SK-N-SH (cell line): ENCODE results near the gene GPR39. TPM values are rescaled to one million over a fixed set of nuclear protein-coding genes. Genes with fewer than 3 reads are reported as not detected.

Experiments
- CTCF ChIA-PET: fragments of 300-600, 350-600 bp; formaldehyde crosslinking; extraction: SDS; loops from one replicate; lab custom pipeline; 2021; lab: Yijun Ruan, JAX
- POLR2A ChIA-PET: fragments of 350-600 bp; sonication (Branson Sonifier 250); formaldehyde crosslinking; extraction: SDS; loops from one replicate; lab custom pipeline; 2020; ENCODE audit warnings: antibody characterized with exemption, inconsistent platforms; lab: Yijun Ruan, JAX
- DNase-seq: peaks from one replicate; pipeline ENCODE4 v3.0.0; 2012
- H2AFZ ChIP-seq: fragments of 200-600 bp; sonication (generic); 2 replicates; pipeline ENCODE4 v1.8.1; 2016; ENCODE audit warnings: antibody characterized with exemption, mild to moderate bottlenecking, low read depth
- H3F3A ChIP-seq: fragments of 200-600 bp; sonication (generic); replicated peaks from 2 replicates; pipeline ENCODE3; 2016; ENCODE audit warnings: antibody characterized with exemption, mild to moderate bottlenecking; ENCODE audit not compliant: insufficient read depth
- H3K27ac ChIP-seq, 2 experiments: fragments of 200-500 bp in 1 of 2; fragments of 200-600 bp in 1 of 2; sonication (Bioruptor generic) in 1 of 2; sonication (generic), shearing (Covaris generic) in 1 of 2; 2 replicates each; pipeline versions ENCODE4 v1.5.1 to v1.6.1; 2014 to 2016; ENCODE audit warnings: low read depth in 2 of 2, inconsistent platforms in 1 of 2, low read length in 1 of 2, mild to moderate bottlenecking in 1 of 2, mixed read lengths in 1 of 2
- H3K27me3 ChIP-seq: fragments of 200-600 bp; sonication (generic), shearing (Covaris generic); 2 replicates; pipeline ENCODE4 v1.6.1; 2016; ENCODE audit warnings: mixed run types; ENCODE audit not compliant: insufficient read depth
- H3K36me3 ChIP-seq, 2 experiments: fragments of 200-500 bp in 1 of 2; fragments of 200-600 bp in 1 of 2; sonication (Bioruptor generic) in 1 of 2; sonication (generic) in 1 of 2; replicated peaks in 1 of 2; 2 replicates each; pipeline versions ENCODE3 to v1.5.1; 2014 to 2016; ENCODE audit warnings: low read length in 1 of 2, mild to moderate bottlenecking in 1 of 2; ENCODE audit not compliant: insufficient read depth in 2 of 2, control insufficient read depth in 1 of 2
- H3K4me1 ChIP-seq, 2 experiments: fragments of 200-500 bp in 1 of 2; fragments of 200-600 bp in 1 of 2; sonication (Bioruptor generic) in 1 of 2; sonication (generic), shearing (Covaris generic) in 1 of 2; 2 replicates each; pipeline versions ENCODE4 v1.5.1 to v1.6.1; 2014 to 2016; ENCODE audit warnings: low read depth in 1 of 2, low read length in 1 of 2, mixed run types in 1 of 2; ENCODE audit not compliant: insufficient read depth in 2 of 2, control insufficient read depth in 1 of 2
- H3K4me2 ChIP-seq: fragments of 200-600 bp; sonication (generic), shearing (Covaris generic); 2 replicates; pipeline ENCODE4 v1.6.1; 2017; ENCODE audit warnings: mixed run types
- H3K4me3 ChIP-seq, 2 experiments: fragments of 200-500 bp in 1 of 2; fragments of 200-600 bp in 1 of 2; sonication (Bioruptor generic) in 1 of 2; sonication (generic), shearing (Covaris generic) in 1 of 2; 2 replicates each; pipeline versions ENCODE4 v1.5.1 to v1.8.1; 2014 to 2016; ENCODE audit warnings: low read depth in 2 of 2, inconsistent platforms in 1 of 2, low read length in 1 of 2, mild to moderate bottlenecking in 1 of 2, mixed read lengths in 1 of 2, moderate library complexity in 1 of 2
- H3K79me2 ChIP-seq: fragments of 200-600 bp; sonication (generic); 2 replicates; pipeline ENCODE4 v1.8.1; 2017; ENCODE audit warnings: mild to moderate bottlenecking; ENCODE audit not compliant: insufficient read depth
- H3K9ac ChIP-seq: fragments of 200-600 bp; sonication (generic); 2 replicates; pipeline ENCODE4 v1.6.1; 2017; ENCODE audit warnings: mixed run types
- H3K9me2 ChIP-seq: fragments of 200-600 bp; sonication (generic); 2 replicates; pipeline ENCODE4 v1.6.1; 2017; ENCODE audit warnings: mixed run types
- H3K9me3 ChIP-seq: fragments of 200-600 bp; sonication (generic); 2 replicates; pipeline ENCODE4 v1.6.1; 2017; ENCODE audit warnings: mixed run types, mild to moderate bottlenecking, moderate library complexity
- H4K20me1 ChIP-seq: fragments of 200-600 bp; sonication (generic); 2 replicates; pipeline ENCODE4 v1.6.1; 2017; ENCODE audit warnings: mild to moderate bottlenecking, mixed run types; ENCODE audit not compliant: insufficient read depth
- CHD2 ChIP-seq: fragments of 150-350 bp; IDR thresholded peaks from 2 replicates; pipeline ENCODE4 v1.6.1; 2018; ENCODE audit warnings: low read length; ENCODE audit not compliant: partially characterized antibody
- CTCF ChIP-seq: fragments of 200-600 bp; sonication (generic); IDR thresholded peaks from 2 replicates; pipeline ENCODE4 v1.6.1; 2017; ENCODE audit warnings: antibody characterized with exemption, mild to moderate bottlenecking, moderate library complexity
- EZH2phosphoT487 ChIP-seq: fragments of 200-600 bp; sonication (generic); IDR thresholded peaks from 2 replicates; pipeline ENCODE4 v1.6.1; 2017; ENCODE audit warnings: low read depth, mixed run types, mild to moderate bottlenecking, antibody characterized with exemption, moderate library complexity, borderline replicate concordance
- FOXJ3 ChIP-seq: sonication (generic); formaldehyde crosslinking; IDR thresholded peaks from 2 replicates; pipeline ENCODE4 v1.5.1; 2020; ENCODE audit warnings: mild to moderate bottlenecking, missing genetic modification reagents
- MAX ChIP-seq: IDR thresholded peaks from 2 replicates; pipeline ENCODE4 v1.4.0; 2012; ENCODE audit warnings: low read depth
- PBX3 ChIP-seq: IDR thresholded peaks from 2 replicates; pipeline ENCODE4; 2012
- RAD21 ChIP-seq: IDR thresholded peaks from 2 replicates; pipeline ENCODE4 v1.6.1; 2012; ENCODE audit warnings: mild to moderate bottlenecking, low read length
- RCOR1 ChIP-seq: fragments of 150-350 bp; IDR thresholded peaks from 2 replicates; pipeline ENCODE4 v1.6.1; 2017; ENCODE audit warnings: antibody characterized with exemption, low read length
- TCF12 ChIP-seq: IDR thresholded peaks from 2 replicates; pipeline ENCODE4 v1.4.0; 2012
- USF1 ChIP-seq: IDR thresholded peaks from 2 replicates; pipeline ENCODE4 v1.4.0; 2012; ENCODE audit warnings: low read depth, borderline replicate concordance
- WGBS: methylation state at CpG from one replicate; pipeline ENCODE4 v1.1.6; 2017; ENCODE audit warnings: low lambda C conversion rate; 5-methylcytosine and 5-hydroxymethylcytosine counted together
- polyA plus RNA-seq, 3 experiments: library from polyadenylated mRNA; depleted of rRNA; stranded (reverse); fragments of >200 nt; gene quantifications; 2 replicates each; pipeline ENCODE4 v1.2.3, GENCODE V29; 2012

The GPR39 gene
- polyA plus RNA-seq, 1 of the 3 experiments (the other 2 are of a cell fraction), result 2.3 TPM

GRCh38 chr2:132598536-132598935 lies 181.9 kb downstream of the GPR39 start:
- no peak for TF ChIP-seq EZH2phosphoT487
- TF ChIP-seq FOXJ3 (CRISPR knock-in tag), result no peak
- TF ChIP-seq PBX3, result no peak
- no peak for TF ChIP-seq RCOR1
- 60% methylated on average over 3 of the region's 3 CpGs for WGBS
- no peaks in the 10 kb centered on the region for H3F3A ChIP-seq
- POLR2A ChIA-PET, result no interaction called here
- H3K9ac ChIP-seq, result no peak overlapping the region
- no peak overlapping the region for H2AFZ ChIP-seq
- no peak for DNase-seq
- H3K9me3 ChIP-seq, result no peaks in the 10 kb centered on the region
- H4K20me1 ChIP-seq, result no peaks in the 10 kb centered on the region
- no peaks in the 10 kb centered on the region for H3K27me3 ChIP-seq
- no peaks in the 10 kb centered on the region for H3K79me2 ChIP-seq
- CTCF ChIA-PET, result no interaction called here
- H3K27ac ChIP-seq, result no peak overlapping the region
- H3K36me3 ChIP-seq, result no peaks in the 10 kb centered on the region
- no peaks in the 10 kb centered on the region for H3K4me1 ChIP-seq
- H3K9me2 ChIP-seq, result no peaks in the 10 kb centered on the region
- H3K4me2 ChIP-seq, result no peak overlapping the region
- H3K4me3 ChIP-seq, result no peak overlapping the region

- TF ChIP-seq CTCF (no peak), CHD2 (no peak), RAD21 (no peak), USF1 (no peak), TCF12 (no peak), MAX (no peak)
- no peak for DNase-seq
- WGBS, result 71% methylated on average over 4 of the region's 4 CpGs
- Histone ChIP-seq H3F3A (no peaks in the 10 kb centered on the region), H4K20me1 (no peaks in the 10 kb centered on the region), H3K9ac (no peak overlapping the region), H3K4me2 (no peak overlapping the region), H3K27me3 (no peaks in the 10 kb centered on the region), H2AFZ (no peak overlapping the region), H3K9me2 (no peaks in the 10 kb centered on the region), H3K4me3 (no peak overlapping the region), H3K9me3 (no peaks in the 10 kb centered on the region), H3K27ac (no peak overlapping the region), H3K4me1 (no peaks in the 10 kb centered on the region), H3K79me2 (no peaks in the 10 kb centered on the region), H3K36me3 (no peaks in the 10 kb centered on the region)
- ChIA-PET CTCF (no interaction called here), POLR2A (no interaction called here)
Measured at GRCh38 chr2:132599556-132599955, 183.0 kb downstream of the GPR39 start.
